NCI-H1092 (cell line): ENCODE measurements around the gene KRTAP10-6.
"Not testable (repeated sequence)": the region's sequence is repeated elsewhere in the genome, so short reads cannot be mapped to it uniquely, and the experiment has no call there.

Source experiments
- DNase-seq: peaks from one replicate; lab custom pipeline; 2025; lab: John Stamatoyannopoulos, UW

KRTAP10-6 gene

DNA sequence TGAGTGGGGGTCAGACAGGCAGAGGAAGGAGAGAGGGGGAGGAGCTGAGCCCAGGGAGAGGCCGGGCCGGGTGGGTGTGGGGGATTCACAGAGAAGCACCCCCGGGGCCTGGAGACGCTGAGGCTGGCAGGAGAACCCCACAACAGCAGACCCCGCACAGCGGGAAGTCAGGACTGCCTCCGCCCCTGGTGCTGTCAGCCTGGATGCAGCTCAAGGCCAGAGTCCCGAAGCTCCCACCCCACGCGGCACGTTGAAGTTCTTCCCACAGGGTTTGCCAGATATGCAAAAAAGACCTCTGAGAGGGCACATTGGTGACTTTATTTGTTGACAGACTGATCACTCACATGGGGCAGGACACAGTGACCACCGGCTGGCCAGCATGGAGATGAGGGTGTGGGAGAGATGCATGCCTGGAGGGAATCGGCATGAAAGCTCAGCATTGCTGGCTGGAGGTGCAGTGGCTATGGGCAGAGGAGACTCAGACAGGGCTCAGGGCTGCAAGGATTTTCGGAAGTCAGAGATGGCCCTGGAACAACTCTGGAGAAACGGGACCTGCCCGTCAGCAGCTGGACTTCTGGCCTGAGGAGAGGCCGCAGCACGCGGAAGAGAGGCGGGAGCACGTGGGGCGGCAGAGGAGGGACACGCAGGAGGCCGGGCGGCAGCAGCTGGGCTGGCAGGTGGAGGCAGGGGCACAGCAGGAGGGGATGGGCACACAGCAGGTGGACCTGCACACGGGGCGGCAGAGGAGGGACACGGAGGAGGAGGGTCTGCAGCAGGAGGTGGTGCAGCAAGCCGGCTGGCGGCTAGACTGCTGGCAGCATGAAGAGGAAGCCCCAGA is 34.6 kb downstream of the KRTAP10-6 start:
- no peak for DNase-seq

DNA sequence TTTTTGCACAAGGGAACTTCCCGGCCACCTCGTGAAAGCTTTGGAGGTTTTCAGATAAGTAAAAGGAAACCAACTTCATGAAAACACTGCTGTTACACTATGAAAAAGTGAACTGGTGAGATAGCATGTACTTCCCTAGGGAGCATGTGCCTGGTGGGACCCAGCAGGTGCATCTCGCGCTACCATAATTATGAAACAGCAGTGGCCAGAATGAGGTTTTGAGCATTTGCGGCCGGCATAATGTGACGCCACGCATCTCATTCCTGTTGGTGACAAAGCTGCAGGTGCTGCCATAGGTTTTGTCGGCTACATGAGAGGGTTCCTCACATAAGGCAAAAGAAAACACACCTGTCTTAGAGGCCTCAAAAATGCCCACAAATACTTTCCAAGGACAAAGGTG is 35.4 kb downstream of the KRTAP10-6 start:
- peak; percentile 18 for DNase-seq

DNA sequence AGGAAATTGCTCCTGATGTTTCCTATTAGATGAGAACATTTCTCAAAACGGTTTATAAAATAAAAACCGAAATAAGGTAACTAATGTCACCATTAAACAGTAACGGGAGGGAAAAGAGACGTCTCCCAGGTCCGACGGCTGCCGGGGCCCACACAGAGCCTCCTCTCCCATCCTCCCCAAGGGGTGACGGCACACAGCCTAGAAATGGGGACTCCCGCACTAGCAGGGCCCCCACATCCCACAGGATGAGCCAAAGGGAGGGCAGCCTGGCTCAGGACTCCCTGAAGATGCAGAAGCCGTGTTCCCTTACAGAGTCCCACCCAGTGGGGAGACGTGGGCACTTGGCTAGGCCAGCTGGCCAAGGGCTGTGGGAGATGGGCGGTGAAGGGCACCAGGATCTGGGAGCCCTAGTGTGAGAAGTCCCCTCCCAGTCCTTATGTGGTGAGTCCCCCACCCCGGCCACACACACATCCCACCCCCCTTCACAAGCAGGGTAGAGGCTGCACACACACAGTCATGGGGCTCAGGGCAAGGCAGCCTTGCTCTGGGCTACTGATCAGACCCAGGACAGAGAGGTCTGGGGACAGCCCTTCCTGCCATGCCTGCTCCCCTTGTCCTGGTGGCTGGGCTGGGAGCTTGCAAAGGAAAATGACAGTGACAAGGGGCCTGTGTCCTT is 37.0 kb downstream of the KRTAP10-6 start:
- no peak for DNase-seq

DNA sequence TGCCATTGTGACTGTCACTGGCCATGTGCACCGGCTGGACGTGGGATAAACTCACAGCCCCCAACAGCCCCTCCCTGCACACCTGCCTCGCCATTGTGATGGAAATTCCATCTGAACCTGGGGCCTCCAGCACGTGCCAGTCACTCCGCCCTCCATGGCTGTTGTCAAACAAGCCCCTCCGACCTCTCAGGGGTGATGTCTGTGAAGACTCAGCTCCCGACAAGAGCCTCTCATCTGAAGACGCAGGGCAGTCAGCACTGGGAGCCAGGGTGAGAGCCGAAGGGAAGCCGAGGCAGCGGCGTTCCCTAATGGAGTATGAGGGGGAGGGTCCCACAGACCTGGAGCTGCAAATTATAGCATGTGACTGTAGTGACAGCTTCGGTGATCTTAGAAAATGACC is 39.6 kb downstream of the KRTAP10-6 start:
- no peak for DNase-seq

DNA sequence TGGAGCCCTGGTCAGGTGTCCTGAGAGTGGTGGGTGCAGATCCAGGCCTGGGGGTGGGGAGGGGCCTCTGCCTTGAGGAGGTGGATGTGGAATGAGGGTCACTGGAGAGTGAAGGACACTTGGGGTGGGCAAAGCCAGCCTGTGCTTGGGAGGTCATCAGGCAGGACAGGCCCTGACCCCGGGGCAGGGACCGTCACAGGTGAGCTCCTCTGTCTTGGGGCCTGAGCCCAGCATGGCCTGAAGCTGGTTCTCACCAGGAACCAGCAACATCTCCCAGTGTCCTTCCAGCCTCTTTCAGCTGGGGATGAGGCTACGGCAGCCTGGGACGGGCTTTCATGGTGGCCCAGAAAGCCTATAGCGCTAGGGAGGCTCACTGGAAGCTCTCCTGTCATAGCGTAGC is 40.2 kb downstream of the KRTAP10-6 start:
- no peak for DNase-seq

DNA sequence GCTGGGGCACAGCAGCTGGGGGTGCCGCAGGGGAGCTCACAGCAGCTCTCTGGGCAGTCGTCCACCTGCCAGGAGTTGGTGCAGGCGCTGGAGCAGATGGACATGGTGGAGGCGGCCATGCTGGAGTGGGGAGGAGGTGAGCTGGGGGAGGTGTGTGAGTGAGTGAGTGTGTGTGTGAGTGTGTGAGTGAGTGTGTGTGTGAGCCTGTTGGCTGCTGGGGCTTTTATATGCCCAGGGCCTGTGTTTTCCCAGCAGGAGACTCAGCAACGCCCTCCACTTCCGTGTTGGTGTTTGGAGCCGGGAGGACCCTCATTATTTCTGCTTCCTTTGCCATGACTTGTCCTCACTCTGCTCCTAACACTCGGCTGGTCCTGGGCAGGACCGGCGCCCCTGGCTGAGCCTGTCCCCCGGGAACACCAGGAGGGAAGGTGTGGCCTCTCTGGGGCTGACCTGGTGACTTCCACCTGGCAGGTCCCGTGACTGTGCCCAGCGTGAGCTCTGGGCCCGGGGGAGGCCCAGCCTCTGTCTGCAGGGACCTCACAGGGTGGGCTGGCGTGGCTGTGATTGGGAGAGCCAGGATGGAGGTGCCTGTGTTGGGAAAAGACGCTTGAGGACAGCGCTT is 40.9 kb downstream of the KRTAP10-6 start, which contains the start of gene KRTAP10-2:
Gene KRTAP10-2 (minus strand): TSS at position 166 of the 622 bp plus-strand sequence. CDS start 47 bp downstream, at position 119.
- DNase-seq, result peak; percentile 27

- no peak for DNase-seq
Observed at GRCh38 chr21:44550807-44551206, 41.5 kb downstream of the KRTAP10-6 start.

GRCh38 chr21:44550285-44550684 is 42.0 kb downstream of the KRTAP10-6 start:
- DNase-seq, result not testable (repeated sequence)

DNA sequence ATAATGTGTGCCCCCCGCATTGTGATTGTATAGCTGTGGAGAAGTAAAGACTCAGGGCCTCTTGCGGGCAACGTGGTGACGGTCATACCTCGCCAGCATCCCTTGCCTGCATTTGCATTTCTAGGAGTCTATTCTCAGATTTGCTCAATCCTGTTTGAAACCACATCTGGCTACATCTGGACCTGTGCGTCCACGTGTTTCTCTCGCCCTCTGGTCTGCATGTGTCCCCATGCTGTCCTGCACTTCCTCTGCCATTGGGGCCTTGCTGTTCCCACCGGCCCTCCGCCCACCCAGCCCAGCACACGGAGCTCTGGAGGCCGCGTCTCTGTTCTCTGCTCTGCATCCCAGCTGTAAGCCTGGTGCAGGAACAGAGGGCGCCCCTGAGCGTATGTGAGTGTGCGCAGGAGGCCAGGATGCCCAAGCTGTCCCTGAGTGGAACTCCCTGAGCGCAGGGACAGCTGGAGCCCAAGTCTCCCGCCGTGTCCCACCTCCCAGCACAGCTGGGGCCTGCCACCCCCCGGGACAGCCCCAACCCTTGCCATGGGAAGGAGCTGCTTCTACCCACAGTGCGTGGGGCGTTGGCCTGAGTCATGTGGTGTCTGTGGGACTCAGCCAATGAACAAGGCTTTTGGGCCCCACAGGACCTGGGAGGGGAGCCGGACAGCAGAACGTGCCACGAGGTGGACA is 42.6 kb downstream of the KRTAP10-6 start:
- DNase-seq, result no peak

GRCh38 chr21:44548922-44549321 is 43.4 kb downstream of the KRTAP10-6 start:
- DNase-seq, result no peak

GRCh38 chr21:44548381-44548780 is 43.9 kb downstream of the KRTAP10-6 start:
- DNase-seq, result no peak

DNA sequence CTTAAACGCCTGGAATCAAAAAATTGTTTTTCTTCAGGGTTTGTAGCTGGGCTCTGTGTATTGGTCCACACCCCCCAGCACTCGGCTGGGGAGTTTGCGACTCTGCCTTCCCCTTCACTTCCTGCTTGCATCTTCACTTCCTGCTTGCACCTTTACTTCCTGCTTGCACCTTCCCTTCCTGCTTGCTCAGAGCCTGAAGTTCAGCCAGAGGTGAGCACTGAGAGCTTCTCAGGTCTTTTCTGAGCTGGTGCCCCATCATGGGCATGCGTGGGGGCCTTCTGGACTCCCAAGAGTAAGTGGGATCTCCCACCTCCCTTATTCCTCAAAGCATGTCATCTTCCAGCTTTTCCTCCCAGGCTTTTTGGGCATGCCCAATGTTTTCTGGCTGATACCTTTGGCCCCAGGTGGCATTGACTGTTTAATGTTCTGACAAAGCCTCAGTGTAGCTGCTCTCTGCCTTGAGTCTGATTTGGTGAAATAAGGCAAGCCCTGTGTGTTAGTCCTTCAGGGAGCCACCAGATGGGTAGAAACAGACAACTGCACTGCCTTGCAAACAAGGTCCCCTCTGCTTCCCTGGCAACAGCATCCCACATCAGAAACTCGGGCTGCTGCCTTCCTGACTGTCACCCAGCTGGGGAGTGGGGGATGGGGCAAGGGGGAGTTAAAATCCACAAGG is 44.5 kb downstream of the KRTAP10-6 start:
- DNase-seq, result no peak

DNA sequence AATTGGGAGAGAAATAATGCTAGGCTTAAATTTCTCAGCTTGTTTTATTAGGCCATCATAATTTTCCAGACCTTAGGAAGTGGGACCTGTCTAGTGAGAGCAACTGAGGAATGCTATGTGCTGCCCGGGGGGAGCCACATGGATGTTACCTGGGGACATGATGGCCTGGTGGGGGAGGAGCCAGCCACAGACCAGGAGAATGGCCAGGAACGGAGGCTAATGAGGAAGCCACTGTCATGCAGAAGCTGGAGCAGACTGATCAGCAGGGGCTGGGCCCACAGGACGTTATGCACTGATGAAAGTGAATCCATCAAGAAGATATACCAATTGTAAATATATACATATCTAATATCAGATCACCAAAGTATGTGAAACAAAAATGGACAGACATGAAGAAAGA is 47.7 kb downstream of the KRTAP10-6 start:
- DNase-seq, result no peak

DNA sequence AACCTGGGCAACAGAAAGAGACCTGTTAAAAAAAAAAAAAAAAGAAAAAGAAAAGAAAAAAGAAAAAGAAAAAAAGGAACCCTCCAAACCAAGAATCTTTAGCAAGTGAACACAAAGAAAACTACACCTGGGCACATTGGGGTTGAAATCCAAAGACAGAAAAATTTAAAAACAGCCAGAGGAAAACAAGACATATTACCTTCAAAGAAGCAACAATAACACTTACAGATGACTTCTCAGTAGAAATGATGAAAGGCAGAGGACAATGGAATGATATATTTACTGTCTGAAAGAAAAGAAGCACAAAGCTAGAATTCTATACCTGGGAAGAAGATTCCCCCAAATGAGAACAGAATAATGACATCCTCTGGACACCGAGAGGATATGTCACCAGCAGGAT is 49.6 kb downstream of the KRTAP10-6 start:
- DNase-seq, result no peak
